ENCODE data around the gene ACTN4.

The ACTN4 gene

GRCh38 chr19:38638461-38638860, 9.0 kb upstream of the ACTN4 start:
- DNase-seq = no peak

- no peak for DNase-seq
Observed at GRCh38 chr19:38639679-38640078, 7.8 kb upstream of the ACTN4 start.

GRCh38 chr19:38640368-38640767, 7.1 kb upstream of the ACTN4 start:
- no peak for DNase-seq

GRCh38 chr19:38642176-38642575, 5.3 kb upstream of the ACTN4 start:
- no peak for DNase-seq

- DNase-seq = no peak
Observed at GRCh38 chr19:38644719-38645118, 2.7 kb upstream of the ACTN4 start.

GRCh38 chr19:38647966-38648768, 718 bp downstream of the ACTN4 start:
- DNase-seq = no peak

GRCh38 chr19:38648769-38649304, 1.4 kb downstream of the ACTN4 start:
- DNase-seq = no peak

- no peak for DNase-seq
Observed at GRCh38 chr19:38649305-38650171, 2.1 kb downstream of the ACTN4 start.

- no peak for DNase-seq
Observed at GRCh38 chr19:38650172-38650775, 2.8 kb downstream of the ACTN4 start.

GRCh38 chr19:38650911-38651584, 3.6 kb downstream of the ACTN4 start:
- DNase-seq = peak in 2 of 3 donors; percentile 40 to 47

GRCh38 chr19:38653028-38653571, 5.7 kb downstream of the ACTN4 start:
- DNase-seq = peak; percentile 63 to 69 (median 67)

GRCh38 chr19:38654628-38655055, 7.2 kb downstream of the ACTN4 start:
- DNase-seq = no peak

- DNase-seq = peak in 2 of 3 donors; percentile 25 to 32
Observed at GRCh38 chr19:38655148-38655824, 7.8 kb downstream of the ACTN4 start.

- peak; percentile 54 to 75 (median 72) for DNase-seq
Observed at GRCh38 chr19:38656171-38656981, 8.9 kb downstream of the ACTN4 start.

GRCh38 chr19:38657633-38658222, 10.3 kb downstream of the ACTN4 start:
- DNase-seq = no peak

- DNase-seq = no peak
Observed at GRCh38 chr19:38658462-38659306, 11.2 kb downstream of the ACTN4 start.

- no peak for DNase-seq
Observed at GRCh38 chr19:38660724-38661123, 13.3 kb downstream of the ACTN4 start.

GRCh38 chr19:38661136-38661535, 13.7 kb downstream of the ACTN4 start:
- DNase-seq = no peak

- no peak for DNase-seq
Observed at GRCh38 chr19:38661996-38662395, 14.5 kb downstream of the ACTN4 start.
